IPS-NIHi11 (cell line): ENCODE results near the gene CNTNAP4.

Experiments
- DNase-seq: peaks from one replicate; pipeline ENCODE4 v3.0.0; 2012; ENCODE audit warnings: mixed read lengths, low spot score

The CNTNAP4 gene

GRCh38 chr16:76276745-76277438 lies at the start of gene CNTNAP4:
Gene CNTNAP4, plus strand, starts transcription at chr16:76277401. Its CDS starts 262 bp downstream, at chr16:76277663.
- peak; percentile 28 for DNase-seq

DNA sequence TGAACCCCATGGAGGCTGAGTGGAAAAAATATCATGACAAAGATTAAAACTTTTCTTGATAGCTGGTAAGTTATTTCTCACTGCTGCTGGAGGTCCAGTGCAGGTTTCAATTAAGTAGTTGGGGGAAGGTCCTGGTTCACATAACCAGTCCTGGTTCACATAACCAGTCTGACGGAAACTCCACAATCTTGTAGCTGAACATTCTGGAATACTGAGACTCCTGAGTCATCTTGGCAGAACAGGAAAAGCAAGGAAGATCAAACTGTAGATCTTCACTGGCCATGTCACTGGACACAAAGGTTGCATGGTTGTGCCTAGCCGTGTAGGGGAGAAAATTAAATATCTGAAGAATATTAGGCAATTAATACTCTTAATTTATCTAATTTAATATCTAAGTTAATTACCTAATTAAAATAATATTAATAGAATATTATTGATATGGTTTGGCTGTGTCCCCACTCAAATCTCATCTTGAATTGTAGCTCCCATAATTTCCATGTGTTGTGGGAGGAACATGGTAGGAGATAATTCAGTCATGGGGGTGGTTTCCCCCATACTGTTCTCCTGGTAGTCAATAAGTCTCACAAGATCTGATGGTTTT lies 48.6 kb upstream of the CNTNAP4 start:
- DNase-seq: no peak

- DNase-seq: no peak
These were observed 44.5 kb upstream of the CNTNAP4 start for GRCh38 chr16:76232704-76233103.

- DNase-seq: no peak
These were observed 42.2 kb upstream of the CNTNAP4 start for GRCh38 chr16:76235025-76235424.

- DNase-seq: no peak
These were observed 41.8 kb upstream of the CNTNAP4 start for GRCh38 chr16:76235426-76235825.

DNA sequence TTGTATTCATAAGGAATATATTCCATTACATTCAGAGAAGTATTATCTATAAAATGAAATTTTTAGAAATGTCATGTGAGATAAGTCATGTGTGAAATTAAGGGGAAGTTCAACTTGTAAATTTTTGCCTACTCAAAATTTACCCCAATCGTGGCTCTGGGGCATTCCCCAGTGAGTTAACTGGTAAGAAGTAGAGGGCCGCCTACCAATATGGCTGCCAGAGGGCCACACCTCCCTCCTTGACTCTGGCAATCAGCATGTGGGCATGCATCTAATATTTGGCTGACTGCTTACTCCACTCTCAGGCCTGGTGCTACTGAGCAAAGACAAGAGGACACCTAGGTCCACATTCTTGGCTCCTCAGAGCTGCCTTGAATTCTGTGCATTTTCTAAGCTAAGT lies 39.7 kb upstream of the CNTNAP4 start:
- DNase-seq: no peak

DNA sequence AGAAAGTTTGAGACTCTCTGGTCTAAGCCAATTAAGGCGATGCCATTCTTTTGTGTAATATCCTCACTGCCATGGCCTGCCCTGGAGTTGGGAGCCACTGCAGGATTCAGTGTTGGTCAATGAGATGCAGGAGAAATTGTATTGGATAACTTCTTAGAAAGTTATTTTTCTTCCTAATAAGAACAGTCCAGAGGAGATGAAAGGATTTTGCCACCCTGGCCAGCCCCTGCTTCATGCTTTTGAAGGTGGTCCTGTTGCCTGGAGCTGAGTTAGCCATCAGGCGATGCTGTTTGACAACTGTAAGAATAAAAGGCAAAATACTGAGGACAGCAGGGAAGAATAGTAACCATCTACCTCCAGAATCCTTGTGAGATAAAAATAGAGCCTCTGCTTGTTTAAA lies 35.4 kb upstream of the CNTNAP4 start:
- no peak for DNase-seq

DNA sequence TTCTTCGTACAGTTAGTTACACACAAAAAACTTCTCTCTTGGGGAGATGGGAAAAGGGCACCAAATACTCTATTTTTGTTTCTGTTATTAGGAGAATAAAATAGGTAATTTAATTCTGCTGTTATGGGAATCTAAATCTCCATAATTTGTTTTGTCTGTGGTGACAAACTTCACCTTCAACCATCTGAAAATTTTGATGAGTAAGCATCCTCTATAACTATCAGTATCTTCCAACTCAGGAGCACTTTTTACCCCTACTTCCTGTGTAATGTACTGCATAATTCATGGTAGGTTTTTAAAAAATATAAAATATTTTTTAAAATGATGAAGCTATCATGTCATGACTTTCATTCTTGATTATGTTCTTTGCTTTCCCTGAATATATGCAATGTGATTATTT lies 33.6 kb upstream of the CNTNAP4 start:
- no peak for DNase-seq

GRCh38 chr16:76246587-76246986 lies 30.6 kb upstream of the CNTNAP4 start:
- DNase-seq: no peak

DNA sequence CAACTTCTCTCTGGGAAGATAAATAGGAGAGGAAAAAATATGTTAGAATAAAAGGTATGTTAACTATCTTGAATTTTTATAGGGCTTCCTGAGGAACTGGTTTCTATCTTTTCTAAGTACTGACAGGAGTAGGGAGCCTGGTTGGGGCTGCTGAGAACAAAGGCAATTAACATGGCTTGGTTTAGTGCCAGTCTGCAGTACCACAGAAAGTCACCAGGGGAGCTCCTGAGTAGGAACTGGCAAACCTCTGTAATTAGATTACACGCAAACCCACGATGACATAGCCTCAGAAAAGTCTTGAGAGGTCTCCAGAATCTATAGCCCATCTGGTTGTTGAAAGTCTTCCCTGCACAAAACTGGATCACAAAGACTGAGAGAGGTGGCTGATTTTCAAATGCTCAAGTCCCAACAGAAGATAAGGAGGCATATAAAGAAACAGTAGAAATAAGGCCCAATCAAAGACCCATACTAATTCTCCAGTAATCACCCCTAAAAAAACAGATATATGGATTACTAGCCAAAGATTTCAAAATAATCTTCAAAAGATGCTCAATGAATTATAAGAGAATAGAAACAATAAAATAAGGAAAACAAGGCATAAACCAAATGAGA lies 11.7 kb upstream of the CNTNAP4 start:
- peak; percentile 67 for DNase-seq

- DNase-seq: no peak
These were observed 8.4 kb upstream of the CNTNAP4 start for GRCh38 chr16:76268824-76269223.

DNA sequence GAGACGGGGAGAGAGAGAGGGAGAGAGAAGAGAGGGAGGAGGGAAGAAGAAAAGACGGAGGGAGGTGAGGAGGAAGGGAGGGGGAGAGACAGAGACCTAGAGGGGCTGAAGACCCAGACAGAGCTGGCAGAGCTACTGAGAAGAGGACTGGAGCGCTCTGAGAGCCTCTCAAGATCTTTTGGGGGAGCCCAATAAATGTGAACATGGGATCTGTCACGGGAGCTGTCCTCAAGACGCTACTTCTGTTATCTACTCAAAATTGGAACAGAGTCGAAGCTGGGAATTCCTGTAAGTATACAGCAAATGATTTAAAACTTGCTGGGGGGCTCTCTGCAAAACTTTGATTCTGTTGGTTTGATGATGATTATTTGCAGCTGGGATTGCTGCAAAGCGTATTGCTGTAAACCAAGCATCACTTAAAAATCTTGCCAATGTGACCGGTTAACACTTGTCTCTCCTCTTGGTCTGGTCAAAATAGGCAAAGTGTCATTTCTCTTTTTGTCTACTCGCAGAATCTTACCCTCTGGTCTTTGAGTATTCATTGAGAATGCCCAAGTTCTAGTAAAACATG lies 344 bp downstream of the CNTNAP4 start:
- no peak for DNase-seq

DNA sequence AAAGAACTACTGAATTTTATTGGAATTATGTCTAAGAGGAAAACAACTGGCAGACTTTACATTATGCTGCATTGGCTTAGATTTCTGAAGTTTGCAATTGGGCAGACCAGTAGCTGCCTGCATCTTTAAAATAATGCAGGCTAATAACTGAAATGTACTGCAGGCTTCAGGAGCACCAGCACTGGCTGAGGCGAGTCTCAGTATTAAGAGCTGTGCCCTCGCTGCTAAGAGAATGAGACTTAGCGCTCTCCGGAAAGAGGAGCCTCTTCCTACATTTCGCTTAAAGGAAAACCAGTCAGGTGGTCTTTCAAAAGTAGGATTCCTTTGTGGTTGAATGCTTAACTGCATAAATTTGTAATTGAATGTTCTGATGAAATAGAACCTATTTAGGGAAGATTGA lies 885 bp downstream of the CNTNAP4 start:
- no peak for DNase-seq

DNA sequence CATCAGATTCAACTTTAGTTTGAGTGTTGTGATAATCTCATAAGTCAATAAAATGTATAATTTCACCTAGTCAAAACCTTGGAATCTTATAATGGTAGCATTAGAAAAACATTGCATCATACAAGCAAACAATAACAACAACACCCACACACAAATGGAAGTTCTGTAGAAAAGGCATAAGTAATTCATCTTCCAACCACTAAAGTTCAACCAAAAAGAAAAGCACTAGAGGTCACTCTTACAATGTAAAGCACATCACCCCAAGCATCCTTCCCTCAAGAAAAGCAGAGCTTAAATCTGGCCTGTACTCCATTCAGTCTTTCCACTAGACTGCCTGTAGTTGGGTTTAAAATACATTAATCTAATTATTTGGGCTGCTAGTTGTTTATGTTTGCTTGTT lies 1.8 kb downstream of the CNTNAP4 start:
- DNase-seq: peak; percentile 26

- no peak for DNase-seq
These were observed 3.4 kb downstream of the CNTNAP4 start for GRCh38 chr16:76280421-76281215.

DNA sequence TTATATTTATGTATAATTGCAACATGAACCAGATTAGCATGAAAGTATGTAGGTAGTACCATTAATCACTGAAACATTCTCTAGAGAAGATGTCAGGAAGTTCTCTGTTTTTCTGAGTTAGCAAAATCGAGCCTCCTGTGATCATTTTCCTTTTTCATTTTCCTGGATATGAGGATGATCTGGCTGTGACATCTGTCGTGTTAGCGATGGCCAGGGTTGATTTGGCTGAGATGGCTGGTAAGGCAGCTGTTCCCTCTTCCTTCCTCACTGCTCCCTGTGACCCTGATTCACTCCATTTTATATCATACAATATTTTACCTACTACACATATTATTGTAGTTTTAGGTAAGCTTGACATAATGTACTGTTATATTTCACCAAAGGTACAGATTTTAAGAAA lies 10.3 kb downstream of the CNTNAP4 start:
- DNase-seq: no peak

DNA sequence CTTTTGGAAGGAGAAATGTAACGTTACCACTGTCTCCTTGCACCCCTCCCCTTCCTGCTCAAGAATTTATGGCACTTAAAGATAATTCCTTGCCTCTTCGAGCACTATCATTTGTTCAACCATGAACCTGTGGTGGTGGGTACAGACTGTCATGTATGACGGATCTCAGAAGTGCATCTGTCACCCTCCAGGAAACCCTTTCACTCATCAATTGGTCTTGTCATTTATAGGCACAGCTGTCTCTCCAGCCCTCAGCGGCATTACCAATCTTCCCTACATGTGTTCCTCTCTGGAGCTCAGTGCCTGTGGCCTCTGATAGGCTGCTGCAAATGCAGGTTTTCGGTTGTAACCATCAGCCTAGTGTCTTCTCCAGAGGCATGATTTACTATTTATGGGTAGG lies 15.0 kb downstream of the CNTNAP4 start:
- no peak for DNase-seq

DNA sequence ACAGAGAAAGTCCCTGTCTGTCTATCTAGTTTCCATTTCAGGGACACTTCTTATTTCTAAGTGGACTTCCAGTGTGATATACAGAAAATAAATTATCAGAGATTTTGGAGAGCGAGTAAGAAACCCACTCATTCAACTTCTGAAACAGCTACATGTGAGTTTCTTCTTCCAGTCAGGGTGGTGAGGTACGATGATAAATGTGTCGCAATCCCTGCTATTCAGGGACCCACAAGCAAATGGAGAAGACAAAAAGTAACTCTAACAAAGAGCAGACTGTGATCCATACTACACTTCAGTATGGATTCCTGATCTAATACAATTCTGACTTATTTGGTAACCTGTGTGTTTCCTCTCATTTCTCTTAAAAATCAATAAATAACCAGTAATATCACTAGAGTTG lies 16.8 kb downstream of the CNTNAP4 start:
- no peak for DNase-seq

DNA sequence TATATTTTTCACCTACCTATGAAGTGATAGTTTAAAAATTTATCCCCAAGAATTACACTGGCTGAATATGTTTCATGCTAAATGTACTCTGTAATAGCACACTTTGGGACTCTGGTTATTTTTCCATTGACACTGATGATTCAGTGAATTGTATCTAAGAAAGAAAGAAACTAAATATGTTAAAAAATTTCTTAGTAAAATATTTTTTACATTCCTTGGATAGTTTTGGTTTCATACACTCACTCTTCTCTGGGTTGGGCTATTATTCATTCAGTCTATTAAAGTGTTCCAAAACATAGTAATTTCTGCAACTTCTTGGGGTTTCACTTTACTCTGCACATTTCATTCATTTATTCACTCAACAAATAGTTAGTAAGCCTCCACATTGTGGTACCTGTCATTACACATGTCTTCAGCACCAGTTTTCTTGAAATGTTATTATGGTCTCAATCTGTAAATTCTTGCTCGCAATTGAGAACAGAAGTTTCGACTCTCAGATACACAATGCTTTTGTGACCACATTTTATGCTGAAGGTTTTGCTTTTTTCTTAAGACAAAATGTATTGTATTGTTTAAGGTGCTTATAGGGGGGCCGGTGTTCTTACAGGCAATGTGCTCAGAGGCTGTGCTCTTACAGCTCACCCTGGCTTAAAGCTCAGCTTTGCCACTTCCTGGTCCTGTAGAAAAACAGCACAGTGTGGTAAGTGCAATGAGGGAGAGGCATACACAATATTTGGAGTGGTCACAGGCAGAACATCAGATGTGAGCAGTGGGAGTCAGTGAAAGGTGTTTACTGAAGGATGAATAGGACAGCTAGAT lies 17.4 kb downstream of the CNTNAP4 start:
- no peak for DNase-seq

- no peak for DNase-seq
These were observed 20.7 kb downstream of the CNTNAP4 start for GRCh38 chr16:76297941-76298340.

GRCh38 chr16:76303637-76304314 lies 26.6 kb downstream of the CNTNAP4 start:
- no peak for DNase-seq
